NCI-H226 (cell line): ENCODE measurements around the gene ADGRG6.

Experiments
- DNase-seq: peaks from one replicate; pipeline ENCODE4 v3.0.0-alpha.2; 2015

ADGRG6 gene

GRCh38 chr6:142292166-142292924, 9.5 kb upstream of the ADGRG6 start:
- no peak for DNase-seq

GRCh38 chr6:142293121-142293520, 8.7 kb upstream of the ADGRG6 start:
- no peak for DNase-seq

GRCh38 chr6:142294679-142295078, 7.1 kb upstream of the ADGRG6 start:
- DNase-seq = no peak

GRCh38 chr6:142296975-142297604, 4.7 kb upstream of the ADGRG6 start:
- DNase-seq = no peak

GRCh38 chr6:142297605-142297995, 4.2 kb upstream of the ADGRG6 start:
- no peak for DNase-seq

- peak; percentile 91 for DNase-seq
These were observed 3.6 kb upstream of the ADGRG6 start for GRCh38 chr6:142297996-142298753.

GRCh38 chr6:142300302-142300701, 1.5 kb upstream of the ADGRG6 start:
- DNase-seq = no peak

- peak; percentile 98 for DNase-seq
These were observed 803 bp upstream of the ADGRG6 start for GRCh38 chr6:142300758-142301650.

- DNase-seq = peak; percentile 72
These were observed 791 bp downstream of the ADGRG6 start for GRCh38 chr6:142302421-142303175.

GRCh38 chr6:142303176-142303533, 1.3 kb downstream of the ADGRG6 start:
- DNase-seq = no peak

- no peak for DNase-seq
These were observed 2.4 kb downstream of the ADGRG6 start for GRCh38 chr6:142304241-142304640.

- DNase-seq = peak; percentile 51
These were observed 4.9 kb downstream of the ADGRG6 start for GRCh38 chr6:142306736-142307135.

- DNase-seq = no peak
These were observed 6.3 kb downstream of the ADGRG6 start for GRCh38 chr6:142307963-142308748.

GRCh38 chr6:142309426-142309825, 7.6 kb downstream of the ADGRG6 start:
- DNase-seq = no peak

- DNase-seq = peak; percentile 95
These were observed 11.5 kb downstream of the ADGRG6 start for GRCh38 chr6:142313284-142313683.

- peak; percentile 57 for DNase-seq
These were observed 15.1 kb downstream of the ADGRG6 start for GRCh38 chr6:142316791-142317368.

GRCh38 chr6:142318714-142319113, 16.9 kb downstream of the ADGRG6 start:
- no peak for DNase-seq

- DNase-seq = no peak
These were observed 18.6 kb downstream of the ADGRG6 start for GRCh38 chr6:142320366-142320765.

- no peak for DNase-seq
These were observed 19.6 kb downstream of the ADGRG6 start for GRCh38 chr6:142321451-142321850.

GRCh38 chr6:142322066-142322465, 20.3 kb downstream of the ADGRG6 start:
- DNase-seq = no peak
